HG02852 (cell line): Measurements from ENCODE around the gene GPR135.

Experiments
- ATAC-seq: cut with Tn5 transposase; IDR thresholded peaks from one replicate; pipeline ENCODE4 v1.9.1; 2021; ENCODE audit warnings: mild to moderate bottlenecking, moderate library complexity; ENCODE audit not compliant: unreplicated experiment

The GPR135 gene, protein sequence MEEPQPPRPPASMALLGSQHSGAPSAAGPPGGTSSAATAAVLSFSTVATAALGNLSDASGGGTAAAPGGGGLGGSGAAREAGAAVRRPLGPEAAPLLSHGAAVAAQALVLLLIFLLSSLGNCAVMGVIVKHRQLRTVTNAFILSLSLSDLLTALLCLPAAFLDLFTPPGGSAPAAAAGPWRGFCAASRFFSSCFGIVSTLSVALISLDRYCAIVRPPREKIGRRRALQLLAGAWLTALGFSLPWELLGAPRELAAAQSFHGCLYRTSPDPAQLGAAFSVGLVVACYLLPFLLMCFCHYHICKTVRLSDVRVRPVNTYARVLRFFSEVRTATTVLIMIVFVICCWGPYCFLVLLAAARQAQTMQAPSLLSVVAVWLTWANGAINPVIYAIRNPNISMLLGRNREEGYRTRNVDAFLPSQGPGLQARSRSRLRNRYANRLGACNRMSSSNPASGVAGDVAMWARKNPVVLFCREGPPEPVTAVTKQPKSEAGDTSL

DNA sequence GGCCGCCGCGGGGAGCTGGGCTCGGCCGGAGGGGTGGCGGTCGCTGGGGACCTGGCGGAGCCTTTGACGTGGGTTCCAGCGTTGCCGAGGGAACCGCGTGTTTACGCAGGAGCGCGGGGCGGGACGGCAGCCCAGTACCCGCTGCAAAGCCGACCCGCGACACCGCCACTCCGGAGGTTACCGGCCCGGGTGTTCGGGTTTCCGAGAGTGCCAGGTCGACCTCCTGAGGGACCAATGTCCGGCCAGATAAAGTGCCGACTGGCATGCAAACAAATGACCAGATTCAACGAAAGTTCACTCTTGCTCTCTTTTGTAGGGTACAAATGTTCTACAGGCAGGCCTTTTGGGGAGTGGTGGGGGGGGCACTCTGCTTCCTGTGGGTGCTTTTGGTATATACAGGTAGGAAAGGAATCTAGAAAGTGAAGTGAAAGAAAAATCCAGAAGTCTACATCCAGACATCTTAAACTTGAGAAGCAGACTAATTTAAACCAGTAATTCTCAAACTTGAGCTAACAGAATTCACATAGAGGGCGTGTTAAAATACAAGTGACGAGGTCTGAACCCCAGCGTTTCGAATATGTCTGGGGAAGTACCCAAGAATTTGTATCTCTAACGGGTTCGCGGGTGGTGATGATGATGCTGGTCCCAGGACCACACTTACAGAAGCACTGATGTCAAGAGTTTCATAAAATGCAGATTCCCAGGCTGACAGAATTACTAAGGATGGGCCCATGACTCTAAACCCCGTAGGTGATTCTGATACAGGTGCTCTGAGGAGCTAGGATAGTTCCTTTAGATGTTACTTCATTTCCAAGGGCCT is at the start of gene GPR135:
Gene GPR135 (minus strand): TSS at position 65 of the 820 bp plus-strand sequence. CDS start 154 bp downstream, outside the sequence.
- peak; percentile 36 for ATAC-seq

- ATAC-seq, result no peak
Observed at GRCh38 chr14:59511916-59512575, 46.9 kb upstream of the GPR135 start.

DNA sequence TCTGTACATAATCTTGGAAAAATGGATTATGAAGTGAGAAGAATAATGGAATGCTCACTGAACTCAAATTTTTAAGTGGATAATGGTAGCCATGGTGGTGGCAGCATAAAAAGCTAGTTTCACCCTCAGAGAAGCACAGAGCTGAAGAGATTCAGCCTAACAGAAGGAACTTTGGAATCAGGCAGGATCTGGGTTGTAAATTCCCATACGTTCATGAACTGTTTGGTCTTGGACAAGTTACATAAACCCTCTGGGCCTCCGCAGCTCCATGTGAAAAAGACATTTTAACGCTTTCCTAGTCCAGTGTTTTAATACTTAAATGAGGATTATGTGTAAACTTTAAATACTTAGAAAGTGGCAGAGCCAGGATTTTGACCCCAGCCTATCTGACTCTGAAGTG is 45.8 kb upstream of the GPR135 start:
- no peak for ATAC-seq

DNA sequence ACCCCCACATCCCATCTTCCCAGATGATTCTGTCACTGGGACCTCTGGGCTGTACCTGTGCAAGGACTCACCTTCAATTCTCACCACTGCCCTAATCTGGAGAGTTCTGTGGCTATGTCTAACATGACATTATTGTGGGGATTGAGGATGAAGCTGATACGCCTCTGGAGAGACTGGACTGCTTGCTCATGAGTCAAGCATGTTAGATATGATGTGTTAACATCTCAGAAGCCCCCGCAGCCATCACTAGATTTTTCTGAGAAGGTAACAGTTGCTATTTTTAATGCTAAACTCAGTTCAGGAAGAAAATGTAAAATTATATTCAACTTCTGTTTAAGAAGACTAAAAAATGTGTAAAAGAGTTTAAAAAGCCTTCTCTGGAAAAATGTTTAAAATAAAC is 44.8 kb upstream of the GPR135 start:
- ATAC-seq, result no peak

- no peak for ATAC-seq
Observed at GRCh38 chr14:59509101-59509500, 43.9 kb upstream of the GPR135 start.

- ATAC-seq, result no peak
Observed at GRCh38 chr14:59507752-59508103, 42.5 kb upstream of the GPR135 start.

DNA sequence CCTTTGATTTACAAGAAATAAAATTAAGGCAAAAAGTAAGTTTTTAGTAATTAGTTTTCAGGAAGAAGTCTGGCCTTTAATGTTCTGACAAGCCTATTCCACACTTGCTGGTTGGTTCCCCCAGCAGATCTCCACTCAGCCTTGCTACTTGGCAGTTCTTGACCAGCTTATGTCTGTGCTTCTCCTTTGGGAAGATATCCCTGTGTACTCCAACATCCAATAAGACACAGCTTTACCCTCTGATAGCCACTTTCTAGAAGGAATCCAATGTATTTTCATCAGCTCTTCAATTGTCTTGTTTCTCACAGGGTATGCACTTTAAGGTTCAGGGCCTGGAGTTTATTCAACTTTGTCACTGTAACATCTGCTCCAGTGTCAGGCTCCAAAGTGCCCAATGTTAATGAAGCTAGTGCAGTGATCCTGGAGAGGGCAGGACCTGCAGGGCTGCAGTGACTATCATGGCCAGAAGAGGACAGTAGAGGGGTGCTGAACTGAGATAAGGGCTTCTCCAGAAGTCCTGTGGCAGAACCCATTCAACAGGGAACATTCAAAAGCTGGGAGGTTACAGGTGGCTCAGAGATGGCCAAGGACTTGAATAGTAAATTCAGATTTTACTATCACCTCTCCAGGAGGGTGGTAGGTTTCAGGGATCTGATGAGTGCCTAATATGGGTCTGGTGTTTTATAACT is 42.0 kb upstream of the GPR135 start:
- ATAC-seq, result peak; percentile 86

- ATAC-seq, result no peak
Observed at GRCh38 chr14:59503256-59503655, 38.1 kb upstream of the GPR135 start.

GRCh38 chr14:59500732-59501131 is 35.6 kb upstream of the GPR135 start:
- ATAC-seq, result no peak

DNA sequence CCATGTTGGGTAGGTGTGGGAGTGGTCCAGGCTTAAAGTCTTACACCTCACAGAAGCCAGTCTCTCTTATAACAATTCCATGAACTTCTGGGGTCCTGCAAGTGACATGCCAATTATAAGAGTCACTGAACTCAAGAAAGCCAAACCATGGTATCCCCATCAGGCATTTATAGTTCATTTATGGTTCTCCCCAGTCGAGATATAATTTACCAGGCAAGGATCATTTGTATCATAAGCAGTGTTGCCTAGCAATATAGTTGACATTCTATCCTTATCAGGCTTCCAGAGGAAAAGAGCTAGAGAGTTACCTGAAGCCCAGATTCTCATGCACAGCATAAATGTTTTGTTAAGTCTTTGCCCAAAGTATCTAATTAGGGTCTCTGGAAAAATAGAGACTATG is 27.2 kb upstream of the GPR135 start:
- ATAC-seq, result no peak

GRCh38 chr14:59490756-59491155 is 25.6 kb upstream of the GPR135 start:
- no peak for ATAC-seq

GRCh38 chr14:59484639-59485175 is 19.5 kb upstream of the GPR135 start:
- peak; percentile 52 for ATAC-seq

- ATAC-seq, result peak; percentile 90
Observed at GRCh38 chr14:59483819-59484638, 18.8 kb upstream of the GPR135 start, which contains the start of the genes JKAMP and L3HYPDH. TSS of gene JKAMP (plus strand) at chr14:59484517. CDS start at chr14:59484590, 73 bp downstream. TSS of gene L3HYPDH (minus strand) at chr14:59484408. CDS start at chr14:59484316, 92 bp downstream.

DNA sequence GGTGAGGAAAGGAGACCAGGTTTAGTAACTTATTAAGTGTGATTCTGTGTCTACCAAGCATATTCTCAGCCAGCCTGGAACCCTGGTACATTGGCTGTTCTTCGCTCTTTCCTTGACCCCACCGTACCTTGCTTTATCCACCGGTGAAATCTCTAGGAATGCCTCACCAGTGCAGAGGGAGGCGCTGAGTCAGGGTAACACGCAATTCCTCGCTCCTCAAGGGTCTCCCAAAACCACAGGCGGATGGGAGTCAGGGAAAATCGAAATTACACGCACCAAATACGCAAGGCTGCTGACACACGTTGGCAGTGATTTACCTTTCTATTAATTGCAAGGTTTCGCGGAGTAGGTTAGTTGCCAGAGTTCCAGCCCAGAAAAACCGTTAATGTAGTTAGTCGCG is 18.2 kb upstream of the GPR135 start:
- ATAC-seq, result no peak

DNA sequence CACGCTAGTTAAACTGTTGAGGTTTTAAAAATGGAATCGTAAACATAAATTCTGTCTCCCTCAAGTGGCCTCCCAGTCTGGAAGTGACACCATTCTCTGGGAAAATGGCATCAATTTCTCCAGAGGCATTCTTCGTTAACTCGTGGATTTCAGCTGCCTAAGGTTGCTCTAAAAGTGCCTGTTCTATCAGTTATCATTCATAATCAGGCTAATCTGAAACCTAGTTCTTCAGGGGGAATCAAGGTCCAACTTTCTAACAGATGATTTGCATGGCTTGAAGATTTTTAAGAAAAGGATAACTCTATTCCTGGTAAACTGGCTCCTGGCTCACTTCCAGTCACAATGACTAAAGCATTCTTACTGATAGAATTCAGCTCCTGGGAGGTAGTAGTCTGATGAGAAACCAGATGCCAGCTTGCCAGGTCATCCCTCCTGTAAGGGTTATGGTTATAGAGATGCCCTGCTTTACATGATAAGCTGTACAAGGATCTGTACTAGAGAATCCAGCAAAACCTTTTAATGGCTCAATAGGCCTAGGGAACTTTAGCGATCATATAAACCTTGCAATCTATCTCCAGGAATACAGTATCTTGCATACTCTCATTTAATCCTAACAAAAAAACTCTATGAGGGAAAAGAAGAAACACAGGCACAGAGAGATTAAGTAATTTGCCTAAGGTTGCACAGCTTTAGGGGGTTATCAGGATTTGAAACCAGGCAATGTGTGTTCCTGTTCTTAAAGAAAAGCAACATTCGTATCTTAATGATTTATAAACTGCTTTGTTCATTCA is 17.6 kb upstream of the GPR135 start:
- ATAC-seq, result no peak

GRCh38 chr14:59481871-59482540 is 16.8 kb upstream of the GPR135 start:
- ATAC-seq, result no peak

- no peak for ATAC-seq
Observed at GRCh38 chr14:59481407-59481806, 16.2 kb upstream of the GPR135 start.

GRCh38 chr14:59480166-59480565 is 15.0 kb upstream of the GPR135 start:
- ATAC-seq, result no peak
